GM12801 (cell line): ENCODE data around the gene PIP5K1B.

Source experiments
- CTCF ChIP-seq: IDR thresholded peaks from one replicate; pipeline ENCODE4 v1.5.1; 2011; ENCODE audit warnings: control low read depth; ENCODE audit not compliant: insufficient read length; ENCODE audit errors: extremely low read depth

The PIP5K1B gene

DNA sequence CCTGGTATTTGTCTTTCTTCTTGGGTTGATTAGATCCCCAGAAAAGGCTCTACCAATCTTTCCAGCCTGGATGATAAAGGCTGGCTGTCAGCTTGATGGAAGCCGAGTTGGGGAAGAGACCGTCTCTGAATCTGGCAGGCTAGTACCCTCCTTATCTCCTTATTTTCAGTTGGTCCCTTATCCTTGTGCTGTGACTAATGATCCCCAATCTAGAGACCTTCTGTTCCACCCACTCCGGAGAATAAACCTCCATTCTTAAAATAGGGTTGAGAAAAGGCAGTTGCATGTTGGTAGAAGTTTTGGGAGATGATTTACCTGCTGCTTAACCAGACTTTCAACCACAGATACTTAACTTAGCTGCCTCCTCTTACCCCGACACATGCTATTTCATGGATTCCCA lies 256.5 kb downstream of the PIP5K1B start:
- no peak for TF ChIP-seq CTCF

DNA sequence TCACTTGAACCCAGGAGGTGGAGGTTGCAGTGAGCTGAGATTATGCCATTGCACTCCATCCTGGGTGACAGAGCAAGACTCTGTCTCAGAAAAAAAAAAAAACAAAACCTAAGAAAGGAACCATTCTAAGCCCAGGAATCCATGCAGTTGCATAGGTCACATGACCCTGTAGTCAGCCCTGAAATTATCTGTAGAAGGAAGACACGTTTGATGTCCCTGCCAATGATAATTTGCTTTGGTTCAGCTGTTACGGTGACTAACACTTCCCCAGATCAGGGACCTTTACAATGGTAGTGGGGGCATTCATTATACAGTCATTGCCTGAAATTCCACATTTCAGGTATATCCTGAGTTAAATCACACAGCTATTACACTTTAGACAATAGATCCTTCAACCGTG lies 258.4 kb downstream of the PIP5K1B start:
- TF ChIP-seq CTCF = no peak

DNA sequence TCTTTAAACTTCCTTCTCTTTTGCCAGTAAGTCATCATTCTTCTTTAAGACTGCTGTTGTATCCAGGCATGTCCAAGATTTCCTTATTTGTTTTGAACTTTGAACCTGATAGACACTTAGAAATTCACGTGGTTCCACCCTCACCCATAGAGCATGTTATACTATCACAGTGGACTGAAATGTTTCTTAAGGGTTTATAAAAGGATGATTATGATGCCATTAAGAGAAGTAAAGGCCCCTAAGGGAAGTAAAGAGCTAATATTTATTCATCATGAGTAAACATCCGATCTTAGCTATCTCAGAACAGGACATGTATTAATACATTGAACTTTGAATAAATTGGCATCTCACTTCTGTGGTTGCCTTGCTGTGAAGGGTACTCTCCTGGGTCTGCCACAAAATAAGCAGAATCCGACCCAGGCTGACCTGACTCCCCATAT lies 259.1 kb downstream of the PIP5K1B start:
- no peak for TF ChIP-seq CTCF

DNA sequence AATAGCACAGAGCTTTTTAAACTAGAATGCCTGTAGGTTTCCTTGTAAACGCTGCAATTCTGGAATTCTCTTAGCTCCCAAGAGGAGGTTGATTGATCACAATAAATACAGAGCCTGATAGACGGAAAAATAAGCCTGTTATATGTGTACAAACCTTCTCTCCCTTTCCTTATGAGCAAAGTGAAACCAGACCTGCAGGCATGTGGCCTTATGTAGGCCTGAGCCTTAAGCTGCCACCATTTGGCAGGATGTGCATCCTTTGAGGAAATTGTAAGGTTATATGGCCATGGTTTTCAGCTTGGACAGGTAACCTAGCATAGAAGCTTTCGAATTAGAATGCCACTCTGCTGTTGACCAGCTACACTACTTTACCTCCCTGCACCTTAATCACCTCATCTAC lies 259.7 kb downstream of the PIP5K1B start:
- no peak for TF ChIP-seq CTCF

- no peak for TF ChIP-seq CTCF
Observed at GRCh38 chr9:68966496-68966944, 261.5 kb downstream of the PIP5K1B start.

- TF ChIP-seq CTCF = no peak
Observed at GRCh38 chr9:68967800-68968199, 262.8 kb downstream of the PIP5K1B start.

- no peak for TF ChIP-seq CTCF
Observed at GRCh38 chr9:68969538-68969937, 264.5 kb downstream of the PIP5K1B start.

- TF ChIP-seq CTCF = no peak
Observed at GRCh38 chr9:68970151-68970550, 265.1 kb downstream of the PIP5K1B start.
